ENCODE data around the gene ARHGAP33. TPM values are rescaled to one million over a fixed set of nuclear protein-coding genes. Genes with fewer than 3 reads are reported as not detected.

ARHGAP33 gene
- total RNA-seq, 3 donors from 2014 or later = 5.1 to 17.7 (median 12.8) TPM

DNA sequence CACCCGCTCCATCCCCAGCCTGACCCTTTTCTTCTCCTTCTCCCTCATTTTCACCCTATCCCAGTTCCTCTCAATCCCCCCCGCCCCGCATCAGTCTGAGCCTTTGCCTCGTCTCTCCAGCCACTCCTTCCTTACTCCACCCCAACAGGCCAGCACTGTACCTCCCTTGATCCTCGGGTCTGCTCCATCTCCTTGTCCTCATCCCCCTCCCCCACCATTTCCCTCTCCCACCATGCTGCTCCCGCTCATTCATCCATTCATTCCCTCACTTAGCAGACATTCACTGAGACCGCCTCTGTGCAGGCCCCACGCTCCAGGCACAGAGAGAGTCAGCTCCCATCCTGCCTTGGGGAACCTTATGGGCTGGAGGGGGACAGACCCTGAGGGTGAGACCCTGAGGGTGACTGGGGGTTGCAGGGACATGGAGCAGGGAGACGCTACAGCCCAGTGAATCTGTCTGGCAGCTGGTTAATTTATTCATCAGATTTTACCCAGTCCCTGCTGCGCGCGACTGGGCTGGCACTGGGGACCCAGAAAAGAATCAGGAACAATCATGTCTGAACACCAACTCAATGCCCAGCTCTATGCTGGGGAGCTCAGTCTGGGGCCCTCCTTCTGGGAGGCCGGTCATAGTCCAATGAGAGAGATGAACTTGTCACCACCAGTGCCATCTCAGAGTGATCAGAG lies 881 bp downstream of the ARHGAP33 start:
- TF ChIP-seq, protein P1, sequence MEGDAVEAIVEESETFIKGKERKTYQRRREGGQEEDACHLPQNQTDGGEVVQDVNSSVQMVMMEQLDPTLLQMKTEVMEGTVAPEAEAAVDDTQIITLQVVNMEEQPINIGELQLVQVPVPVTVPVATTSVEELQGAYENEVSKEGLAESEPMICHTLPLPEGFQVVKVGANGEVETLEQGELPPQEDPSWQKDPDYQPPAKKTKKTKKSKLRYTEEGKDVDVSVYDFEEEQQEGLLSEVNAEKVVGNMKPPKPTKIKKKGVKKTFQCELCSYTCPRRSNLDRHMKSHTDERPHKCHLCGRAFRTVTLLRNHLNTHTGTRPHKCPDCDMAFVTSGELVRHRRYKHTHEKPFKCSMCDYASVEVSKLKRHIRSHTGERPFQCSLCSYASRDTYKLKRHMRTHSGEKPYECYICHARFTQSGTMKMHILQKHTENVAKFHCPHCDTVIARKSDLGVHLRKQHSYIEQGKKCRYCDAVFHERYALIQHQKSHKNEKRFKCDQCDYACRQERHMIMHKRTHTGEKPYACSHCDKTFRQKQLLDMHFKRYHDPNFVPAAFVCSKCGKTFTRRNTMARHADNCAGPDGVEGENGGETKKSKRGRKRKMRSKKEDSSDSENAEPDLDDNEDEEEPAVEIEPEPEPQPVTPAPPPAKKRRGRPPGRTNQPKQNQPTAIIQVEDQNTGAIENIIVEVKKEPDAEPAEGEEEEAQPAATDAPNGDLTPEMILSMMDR (IDR thresholded peaks at IDR 0.05) = no peak
- TF ChIP-seq POLR2AphosphoS5 (IDR thresholded peaks at IDR 0.05) (no peak), POLR2A (IDR thresholded peaks at IDR 0.05) (no peak)
- DNase-seq (ENCODE audit: low spot score in 2 of 2) = no peak
- Histone ChIP-seq H3K27ac (no peak overlapping the region), H3K4me1 (peaks cover 0 to 4% of the 10 kb centered on the region in 2 donors), H3K9me3 (no peaks in the 10 kb centered on the region), H3K36me3 (no peaks in the 10 kb centered on the region), H3K27me3 (no peaks in the 10 kb centered on the region), H3K4me3 (peak overlapping the region; percentile 72 to 82 (median 79))
- intact Hi-C loops (cut with DNase I; ENCODE audit: low total_unique reads) = no loop called here

DNA sequence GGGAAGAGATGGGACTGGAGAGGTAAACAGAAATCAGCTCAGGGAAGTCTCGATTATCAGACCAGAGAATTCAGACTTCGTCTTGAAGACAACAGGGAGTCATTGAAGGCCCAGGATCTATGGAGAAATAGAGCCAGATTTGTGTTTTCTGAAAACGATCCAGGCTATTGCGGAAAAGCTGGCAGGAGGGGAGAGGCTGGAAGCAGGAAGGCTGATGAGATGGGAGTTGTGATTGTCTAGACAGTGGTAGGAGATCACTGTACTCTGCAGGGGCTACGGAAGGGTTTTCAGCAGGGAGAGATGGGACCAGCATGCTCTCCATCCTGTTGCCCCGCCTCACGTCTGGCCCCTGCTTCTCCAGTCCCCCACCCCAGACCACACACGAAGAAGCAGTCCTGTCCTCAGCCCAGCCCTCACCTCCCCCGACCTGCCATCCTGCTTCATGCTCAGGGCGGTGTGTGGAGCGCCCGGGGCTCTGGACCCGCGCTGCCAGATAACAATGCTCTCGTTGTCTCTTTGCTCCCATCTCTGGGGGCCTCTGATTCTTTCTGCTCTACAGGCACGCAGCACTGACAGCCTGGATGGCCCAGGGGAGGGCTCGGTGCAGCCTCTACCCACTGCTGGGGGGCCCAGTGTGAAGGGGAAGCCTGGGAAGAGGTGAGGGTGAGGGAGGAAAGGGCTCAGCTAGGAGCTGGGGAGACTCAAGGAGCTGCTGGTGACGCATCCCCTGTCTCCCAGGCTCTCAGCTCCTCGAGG lies 1.9 kb downstream of the ARHGAP33 start:
- Histone ChIP-seq H3K36me3 (no peaks in the 10 kb centered on the region), H3K4me1 (peaks cover 0 to 4% of the 10 kb centered on the region in 2 donors), H3K27me3 (no peaks in the 10 kb centered on the region), H3K4me3 (no peak overlapping the region), H3K9me3 (no peaks in the 10 kb centered on the region), H3K27ac (no peak overlapping the region)
- TF ChIP-seq, protein P1 (IDR thresholded peaks at IDR 0.05) = no peak
- TF ChIP-seq POLR2AphosphoS5 (IDR thresholded peaks at IDR 0.05) (no peak), POLR2A (IDR thresholded peaks at IDR 0.05) (no peak)
- DNase-seq (ENCODE audit: low spot score in 2 of 2) = no peak
- intact Hi-C loops (cut with DNase I; ENCODE audit: low total_unique reads) = no loop called here

DNA sequence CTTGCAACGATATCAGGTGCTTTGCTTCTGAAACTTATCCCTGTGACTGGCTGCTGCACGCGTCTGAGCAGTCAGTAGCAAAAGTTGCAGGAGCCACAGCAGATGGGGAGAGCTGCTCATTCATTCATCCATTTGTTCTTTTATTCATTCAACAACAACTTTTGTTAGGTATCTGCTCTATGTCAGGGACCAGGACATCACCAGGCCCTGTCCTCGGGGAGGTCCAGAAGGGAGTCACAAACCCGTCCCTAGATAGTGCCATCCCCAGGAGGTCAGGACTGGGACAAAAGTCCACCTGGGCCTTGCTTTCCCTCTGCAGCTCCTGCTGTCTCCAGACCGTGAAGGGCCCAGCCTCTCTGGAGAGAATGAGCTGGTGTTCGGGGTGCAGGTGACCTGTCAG lies 2.6 kb downstream of the ARHGAP33 start:
- DNase-seq (ENCODE audit: low spot score in 2 of 2) = no peak
- peaks cover 0 to 4% of the 10 kb centered on the region in 2 donors for H3K4me1 ChIP-seq
- H3K27me3 ChIP-seq = no peaks in the 10 kb centered on the region
- no peaks in the 10 kb centered on the region for H3K36me3 ChIP-seq
- no peak for TF ChIP-seq POLR2AphosphoS5 (IDR thresholded peaks at IDR 0.05)
- TF ChIP-seq, protein P1 (IDR thresholded peaks at IDR 0.05) = no peak
- no peak for TF ChIP-seq POLR2A (IDR thresholded peaks at IDR 0.05)
- H3K4me3 ChIP-seq = no peak overlapping the region
- no peaks in the 10 kb centered on the region for H3K9me3 ChIP-seq
- H3K27ac ChIP-seq = no peak overlapping the region
- intact Hi-C loops (cut with DNase I; ENCODE audit: low total_unique reads) = no loop called here

DNA sequence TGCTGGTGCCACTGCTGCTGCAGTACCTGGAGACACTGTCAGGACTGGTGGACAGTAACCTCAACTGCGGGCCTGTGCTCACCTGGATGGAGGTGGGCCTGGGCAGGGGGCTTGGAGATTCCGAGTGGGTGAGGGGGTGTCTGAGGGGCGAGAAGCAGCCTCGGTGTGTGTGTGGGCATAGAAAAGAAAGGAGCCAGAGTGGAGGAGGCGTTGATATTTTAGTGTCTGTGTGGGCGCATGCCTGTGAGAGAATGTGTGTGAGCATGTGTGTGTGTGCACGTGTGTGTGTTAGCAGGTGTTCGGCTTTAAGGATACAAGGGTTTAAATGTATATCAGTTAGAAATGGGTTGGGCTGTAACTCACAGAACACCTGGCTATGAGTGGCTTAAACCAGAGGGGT lies 3.7 kb downstream of the ARHGAP33 start:
- no peaks in the 10 kb centered on the region for H3K27me3 ChIP-seq
- H3K4me3 ChIP-seq = no peak overlapping the region
- intact Hi-C loops (cut with DNase I; ENCODE audit: low total_unique reads) = no loop called here
- H3K27ac ChIP-seq = no peak overlapping the region
- H3K36me3 ChIP-seq = no peaks in the 10 kb centered on the region
- peaks cover 0 to 4% of the 10 kb centered on the region in 2 donors for H3K4me1 ChIP-seq
- TF ChIP-seq POLR2AphosphoS5 (IDR thresholded peaks at IDR 0.05) = no peak
- no peak for TF ChIP-seq POLR2A (IDR thresholded peaks at IDR 0.05)
- TF ChIP-seq, protein P1 (IDR thresholded peaks at IDR 0.05) = no peak
- no peaks in the 10 kb centered on the region for H3K9me3 ChIP-seq
- DNase-seq (ENCODE audit: low spot score in 2 of 2) = no peak

DNA sequence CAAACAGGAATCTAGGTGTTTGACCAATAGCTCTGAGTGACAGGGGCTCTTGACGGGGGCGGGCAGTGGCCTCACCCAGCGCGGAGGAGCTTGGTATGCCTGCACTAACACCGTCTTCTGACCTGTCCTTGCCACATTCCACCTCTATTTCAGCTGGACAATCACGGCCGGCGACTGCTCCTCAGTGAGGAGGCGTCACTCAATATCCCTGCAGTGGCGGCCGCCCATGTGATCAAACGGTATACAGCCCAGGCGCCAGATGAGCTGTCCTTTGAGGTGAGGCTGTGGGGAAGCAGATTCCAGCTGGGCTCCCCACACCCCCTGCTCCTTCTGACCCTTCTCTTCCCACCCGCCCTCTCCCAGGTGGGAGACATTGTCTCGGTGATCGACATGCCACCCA lies 4.7 kb downstream of the ARHGAP33 start:
- no peaks in the 10 kb centered on the region for H3K36me3 ChIP-seq
- no peak for TF ChIP-seq POLR2AphosphoS5 (IDR thresholded peaks at IDR 0.05)
- no peak for TF ChIP-seq POLR2A (IDR thresholded peaks at IDR 0.05)
- TF ChIP-seq, protein P1 (IDR thresholded peaks at IDR 0.05) = no peak
- H3K4me3 ChIP-seq = no peak overlapping the region
- DNase-seq (ENCODE audit: low spot score in 2 of 2) = no peak
- H3K9me3 ChIP-seq = no peaks in the 10 kb centered on the region
- no peaks in the 10 kb centered on the region for H3K27me3 ChIP-seq
- no peaks in the 10 kb centered on the region for H3K4me1 ChIP-seq
- H3K27ac ChIP-seq = no peak overlapping the region
- intact Hi-C loops (cut with DNase I; ENCODE audit: low total_unique reads) = no loop called here
